ENCODE results near the gene ZC3HAV1L.

- TF ChIP-seq POLR2A (IDR thresholded peaks at IDR 0.05): no peak
- TF ChIP-seq POLR2AphosphoS5 (IDR thresholded peaks at IDR 0.05): no peak
These were observed 53.6 kb downstream of the ZC3HAV1L start for GRCh38 chr7:138982204-138982623.
